T-helper 1 cell treated with Interleukin-12 subunit alpha and Interleukin-12 subunit beta and Interleukin-4 antibody, amounts not matched to agents 30 ng/mL and 1 ng/mL, for 36 hours (primary cell): ENCODE results near the gene ZWILCH. TPM values are rescaled to one million over a fixed set of nuclear protein-coding genes. Genes with fewer than 3 reads are reported as not detected.
"Not testable (repeated sequence)": the region's sequence is repeated elsewhere in the genome, so short reads cannot be mapped to it uniquely, and the experiment has no call there.

Source experiments
- intact Hi-C: fragments of 100-400 bp; cut with micrococcal nuclease; formaldehyde crosslinking; loops from one replicate; pipeline ENCODE4 v1.15.1; 2024
- total RNA-seq: library from RNA; stranded (reverse); gene quantifications from 2 replicates; pipeline ENCODE4 v1.2.3, GENCODE V29; 2022

Gene ZWILCH
- total RNA-seq, 1 donor from 2014 or later: 25.9 TPM

- intact Hi-C loops: no loop called here
Observed at GRCh38 chr15:66573719-66574595, 68.8 kb downstream of the ZWILCH start.

GRCh38 chr15:66574596-66574950 is 69.4 kb downstream of the ZWILCH start:
- intact Hi-C loops: no loop called here

GRCh38 chr15:66578286-66578875 is 73.3 kb downstream of the ZWILCH start:
- intact Hi-C loops: no loop called here

GRCh38 chr15:66580643-66581042 is 75.5 kb downstream of the ZWILCH start:
- intact Hi-C loops: no loop called here

- intact Hi-C loops: no loop called here
Observed at GRCh38 chr15:66581972-66582537, 76.9 kb downstream of the ZWILCH start.

GRCh38 chr15:66586155-66586976 is 81.2 kb downstream of the ZWILCH start:
- intact Hi-C loops: no loop called here

GRCh38 chr15:66587020-66587419 is 81.9 kb downstream of the ZWILCH start:
- intact Hi-C loops: no loop called here

GRCh38 chr15:66587749-66588148 is 82.6 kb downstream of the ZWILCH start:
- intact Hi-C loops: no loop called here

- intact Hi-C loops: no loop called here
Observed at GRCh38 chr15:66588537-66588936, 83.4 kb downstream of the ZWILCH start.

- intact Hi-C loops: no loop called here
Observed at GRCh38 chr15:66588971-66589370, 83.8 kb downstream of the ZWILCH start.

GRCh38 chr15:66589429-66589828 is 84.3 kb downstream of the ZWILCH start:
- intact Hi-C loops: not testable (repeated sequence)

- intact Hi-C loops: no loop called here
Observed at GRCh38 chr15:66590435-66590834, 85.3 kb downstream of the ZWILCH start.

GRCh38 chr15:66591322-66591862 is 86.3 kb downstream of the ZWILCH start:
- intact Hi-C loops: no loop called here

- intact Hi-C loops: no loop called here
Observed at GRCh38 chr15:66592505-66593218, 87.5 kb downstream of the ZWILCH start.

- intact Hi-C loops: no loop called here
Observed at GRCh38 chr15:66593219-66593780, 88.2 kb downstream of the ZWILCH start.

- intact Hi-C loops: no loop called here
Observed at GRCh38 chr15:66594344-66594743, 89.2 kb downstream of the ZWILCH start.

GRCh38 chr15:66594836-66595235 is 89.7 kb downstream of the ZWILCH start:
- intact Hi-C loops: no loop called here

- intact Hi-C loops: no loop called here
Observed at GRCh38 chr15:66595332-66595731, 90.2 kb downstream of the ZWILCH start.

- intact Hi-C loops: no loop called here
Observed at GRCh38 chr15:66595931-66596545, 90.9 kb downstream of the ZWILCH start.
